Keratinocyte (primary cell): ENCODE data around the gene RGMA.

ENCODE experiments used
- CTCF ChIP-seq, 3 experiments: IDR thresholded peaks in 1 of 3; conservative IDR thresholded peaks in 1 of 3; optimal IDR thresholded peaks in 1 of 3; 2 replicates in 2 of 3; 3 replicates in 1 of 3; pipeline versions ENCODE3 to v1.5.1; 2011; ENCODE audit warnings: low read length in 3 of 3, mild to moderate bottlenecking in 3 of 3, moderate library complexity in 2 of 3, control low read depth in 1 of 3, inconsistent platforms in 1 of 3; ENCODE audit not compliant: insufficient read depth in 2 of 3; ENCODE audit errors: extremely low read depth in 1 of 3
- EZH2 ChIP-seq: IDR thresholded peaks from one replicate; pipeline ENCODE4 v1.6.1; 2012; ENCODE audit warnings: inconsistent platforms, mild to moderate bottlenecking, low read length, moderate library complexity

- no peak for TF ChIP-seq CTCF (optimal IDR thresholded peaks at IDR 0.05 in 1 of 3, IDR thresholded peaks at IDR 0.05 in 1 of 3, conservative IDR thresholded peaks at IDR 0.05 in 1 of 3; ENCODE audit: extremely low read depth in 1 of 3, insufficient read depth in 2 of 3, low read length in 3 of 3)
- TF ChIP-seq EZH2, result no peak
Measured at GRCh38 chr15:93110502-93111040, 21.6 kb upstream of the RGMA start.
